GM19455 (cell line): ENCODE data around the gene PLD5.
"Not testable (repeated sequence)": the region's sequence is repeated elsewhere in the genome, so short reads cannot be mapped to it uniquely, and the experiment has no call there.

ENCODE experiments used
- ATAC-seq: cut with Tn5 transposase; IDR thresholded peaks from one replicate; pipeline ENCODE4 v1.9.1; 2021; ENCODE audit not compliant: unreplicated experiment

PLD5 gene

DNA sequence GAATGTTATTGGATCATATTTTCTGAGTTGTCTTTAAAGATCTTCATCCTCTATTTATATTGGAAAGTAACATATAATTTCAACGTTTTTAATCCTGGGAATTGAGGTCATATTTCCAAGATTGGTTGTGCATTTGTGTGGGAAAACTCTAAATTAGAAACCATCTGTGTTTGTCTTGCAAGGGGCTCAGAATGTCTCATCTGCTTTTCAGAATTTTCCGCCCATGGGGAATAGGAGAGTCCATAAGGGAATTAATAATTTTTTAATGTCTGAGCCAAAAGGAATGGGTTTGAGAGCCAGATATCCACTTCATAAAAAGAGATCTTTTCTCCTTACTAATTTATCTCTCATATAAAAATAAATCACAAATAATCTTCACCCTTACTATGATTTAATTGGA, 440.8 kb downstream of the PLD5 start:
- no peak for ATAC-seq

DNA sequence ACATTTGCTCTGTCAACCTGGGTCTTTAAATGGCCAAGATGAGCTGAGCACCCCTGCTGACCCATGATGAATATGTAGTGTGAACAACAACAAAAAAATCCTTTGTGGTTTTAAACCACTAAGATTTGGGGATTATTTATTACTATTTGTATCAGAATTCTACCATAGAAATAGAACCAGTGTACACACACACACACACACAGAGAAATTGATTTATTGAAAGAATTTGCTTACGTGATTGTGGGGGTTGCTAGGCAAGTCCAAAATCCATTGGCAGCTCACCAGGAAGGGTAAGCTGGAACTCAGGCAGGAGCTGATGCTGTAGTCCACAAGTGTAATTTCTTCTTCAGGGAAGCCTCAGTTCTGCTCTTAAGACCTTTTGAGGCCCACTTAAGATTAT, 443.1 kb downstream of the PLD5 start:
- no peak for ATAC-seq

DNA sequence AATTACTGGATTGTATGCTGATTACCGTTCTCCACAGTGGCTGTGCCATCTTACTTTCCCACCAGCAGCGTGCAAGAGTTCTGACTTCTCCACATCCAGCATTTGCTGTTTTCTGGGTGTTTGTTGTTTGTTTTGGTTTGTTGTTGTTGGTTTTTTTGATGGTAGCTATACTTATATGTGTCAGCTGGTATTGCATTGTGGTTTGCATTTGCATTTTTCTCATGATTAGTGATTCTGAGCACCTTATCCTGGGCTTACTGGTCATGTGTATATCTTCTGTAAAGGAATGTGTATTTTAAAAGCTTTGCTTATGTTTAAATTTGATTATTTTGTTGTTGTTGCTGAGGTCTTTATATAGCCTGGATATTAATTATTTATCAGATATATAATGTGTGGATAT, 458.7 kb downstream of the PLD5 start:
- no peak for ATAC-seq

- ATAC-seq, result no peak
Measured at GRCh38 chr1:242062271-242062670, 462.2 kb downstream of the PLD5 start.

- no peak for ATAC-seq
Measured at GRCh38 chr1:242059976-242060375, 464.5 kb downstream of the PLD5 start.

DNA sequence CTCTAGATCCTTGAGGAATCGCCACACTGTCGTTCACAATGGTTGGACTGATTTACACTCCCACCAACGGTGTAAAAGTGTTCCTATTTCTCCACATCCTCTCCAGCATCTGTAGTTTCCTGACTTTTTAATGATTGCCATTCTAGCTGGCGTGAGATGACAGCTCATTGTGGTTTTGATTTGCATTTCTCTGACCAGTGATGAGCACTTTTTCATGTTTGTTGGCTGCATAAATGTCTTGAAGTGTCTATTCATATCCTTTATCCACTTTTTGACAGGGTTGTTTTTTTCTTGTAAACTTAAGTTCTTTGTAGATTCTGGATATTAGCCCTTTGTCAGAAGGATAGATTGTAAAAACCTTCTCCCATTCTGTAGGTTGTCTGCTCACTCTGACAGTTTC, 465.9 kb downstream of the PLD5 start:
- ATAC-seq, result not testable (repeated sequence)

DNA sequence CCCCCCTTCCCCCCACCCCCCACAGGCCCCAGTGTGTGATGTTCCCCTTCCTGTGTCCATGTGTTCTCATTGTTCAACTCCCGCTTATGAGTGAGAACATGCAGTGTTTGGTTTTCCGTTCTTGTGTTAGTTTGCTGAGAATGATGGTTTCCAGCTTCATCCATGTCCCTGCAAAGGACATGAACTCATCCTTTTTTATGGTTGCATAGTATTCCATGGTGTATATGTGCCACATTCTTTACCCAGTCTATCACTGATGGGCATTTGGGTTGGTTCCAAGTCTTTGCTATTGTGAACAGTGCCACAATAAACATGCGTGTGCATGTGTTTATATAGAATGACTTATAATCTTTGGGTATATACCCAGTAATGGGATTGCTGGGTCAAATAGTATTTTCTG, 466.3 kb downstream of the PLD5 start:
- not testable (repeated sequence) for ATAC-seq

- no peak for ATAC-seq
Measured at GRCh38 chr1:242057745-242058115, 466.8 kb downstream of the PLD5 start.

DNA sequence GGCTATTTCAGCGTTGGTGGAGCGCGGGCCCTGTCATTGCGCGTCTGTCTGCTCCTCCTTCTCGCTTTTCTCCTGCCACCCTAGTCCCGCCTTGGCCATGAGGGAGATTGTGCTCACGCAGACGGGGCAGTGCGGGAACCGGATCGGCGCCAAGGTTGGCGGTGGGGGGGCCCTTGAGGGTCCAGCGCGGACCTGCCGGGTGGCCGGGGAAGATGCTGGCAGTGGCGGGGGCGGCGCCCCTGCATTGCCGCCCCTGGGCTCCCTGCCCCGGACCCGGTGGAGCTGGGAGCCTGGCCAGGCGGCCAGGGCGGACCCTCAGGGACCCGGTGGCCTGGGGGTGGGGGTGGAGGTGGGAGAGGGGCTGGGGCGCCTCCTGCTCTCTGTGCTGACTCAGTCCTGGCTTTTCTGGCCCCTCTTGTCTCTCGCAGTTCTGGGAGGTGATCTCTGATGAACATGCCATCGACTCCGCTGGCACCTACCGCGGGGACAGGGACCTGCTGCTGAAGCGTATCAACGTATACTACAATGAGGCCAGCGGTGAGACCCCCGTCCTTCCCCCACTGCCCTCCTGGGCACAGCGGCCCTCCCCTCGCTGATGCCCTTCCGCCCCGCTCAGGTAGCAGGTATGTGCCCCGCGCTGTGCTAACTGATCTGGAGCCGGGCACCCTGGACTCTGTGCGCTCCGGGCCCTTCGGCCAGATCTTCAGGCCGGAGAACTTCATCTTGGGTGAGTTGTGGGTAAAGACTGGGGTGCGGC, 467.3 kb downstream of the PLD5 start:
- no peak for ATAC-seq

GRCh38 chr1:242055749-242056320, 468.7 kb downstream of the PLD5 start:
- no peak for ATAC-seq

- ATAC-seq, result no peak
Measured at GRCh38 chr1:242043165-242043564, 481.3 kb downstream of the PLD5 start.

DNA sequence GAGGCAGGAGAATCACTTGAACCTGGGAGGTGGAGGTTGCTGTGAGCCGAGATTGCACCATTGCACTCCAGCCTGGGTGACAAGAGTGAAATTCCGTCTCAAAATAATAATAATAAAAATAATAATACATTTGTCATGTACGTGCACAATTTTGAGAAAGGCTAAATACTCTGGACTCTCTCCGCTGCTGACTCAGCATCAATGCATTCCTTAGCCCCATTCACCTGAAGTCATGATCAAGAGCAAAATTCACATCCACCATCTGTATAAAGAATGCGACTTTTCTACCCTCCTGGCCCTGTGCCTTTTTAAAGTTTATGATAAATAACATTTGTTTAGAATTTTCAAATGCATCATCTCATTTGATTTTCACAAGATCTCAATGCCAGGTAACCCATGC, 490.1 kb downstream of the PLD5 start:
- no peak for ATAC-seq

GRCh38 chr1:242033447-242033846, 491.1 kb downstream of the PLD5 start:
- no peak for ATAC-seq
